ENCODE measurements around the gene JMJD1C. TPM values are rescaled to one million over a fixed set of nuclear protein-coding genes. Genes with fewer than 3 reads are reported as not detected.

Gene JMJD1C
- total RNA-seq, 1 experiment from 2014 or later, result 180 TPM

GRCh38 chr10:63437116-63437949 lies 28.4 kb downstream of the JMJD1C start:
- Mint-ChIP-seq H3K36me3 (no peaks in the 10 kb centered on the region; the same call in 1 of the 2 replicates), H3K27me3 (ENCODE audit: low read depth) (no peaks in the 10 kb centered on the region), H3K4me1 (peaks cover 30% of the 10 kb centered on the region), H3K4me3 (no peak overlapping the region), H3K27ac (no peak overlapping the region), H3K9me3 (no peaks in the 10 kb centered on the region)
- ATAC-seq (no peak), DNase-seq (ENCODE audit: low spot score) (no peak)
- CTCF ChIA-PET, result interaction anchor here (1.6 kb wide), 1 partner anchor 283 kb away, joined by 4 read pairs; no protein-coding TSS in a partner anchor
- no peak for TF ChIP-seq MLX (CRISPR knock-in tag; IDR thresholded peaks at IDR 0.05)
- TF ChIP-seq CREM (CRISPR knock-in tag; IDR thresholded peaks at IDR 0.05), result no peak
- TF ChIP-seq, protein P1, sequence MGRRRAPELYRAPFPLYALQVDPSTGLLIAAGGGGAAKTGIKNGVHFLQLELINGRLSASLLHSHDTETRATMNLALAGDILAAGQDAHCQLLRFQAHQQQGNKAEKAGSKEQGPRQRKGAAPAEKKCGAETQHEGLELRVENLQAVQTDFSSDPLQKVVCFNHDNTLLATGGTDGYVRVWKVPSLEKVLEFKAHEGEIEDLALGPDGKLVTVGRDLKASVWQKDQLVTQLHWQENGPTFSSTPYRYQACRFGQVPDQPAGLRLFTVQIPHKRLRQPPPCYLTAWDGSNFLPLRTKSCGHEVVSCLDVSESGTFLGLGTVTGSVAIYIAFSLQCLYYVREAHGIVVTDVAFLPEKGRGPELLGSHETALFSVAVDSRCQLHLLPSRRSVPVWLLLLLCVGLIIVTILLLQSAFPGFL (CRISPR knock-in tag; IDR thresholded peaks at IDR 0.05; ENCODE audit: borderline replicate concordance), result no peak
- POLR2A ChIA-PET, result interaction anchor here (0.6 to 1.2 kb wide), 2 partner anchors 168 to 932 kb away, joined by 3 read pairs; no protein-coding TSS in a partner anchor

GRCh38 chr10:63436225-63436624 lies 29.6 kb downstream of the JMJD1C start:
- ATAC-seq (no peak), DNase-seq (ENCODE audit: low spot score) (no peak)
- no peak overlapping the region for H3K4me3 Mint-ChIP-seq
- CTCF ChIA-PET, result no interaction called here
- peak overlapping the region; percentile 29 for H3K27ac Mint-ChIP-seq
- no peaks in the 10 kb centered on the region for H3K27me3 Mint-ChIP-seq (ENCODE audit: low read depth)
- TF ChIP-seq ERG (CRISPR knock-in tag; IDR thresholded peaks at IDR 0.05) (no peak), ZBTB21 (CRISPR knock-in tag; IDR thresholded peaks at IDR 0.05; ENCODE audit: borderline replicate concordance) (no peak), OVOL2 (CRISPR knock-in tag; IDR thresholded peaks at IDR 0.05; ENCODE audit: borderline replicate concordance) (no peak)
- no peaks in the 10 kb centered on the region for H3K9me3 Mint-ChIP-seq
- H3K4me1 Mint-ChIP-seq, result peaks cover 27% of the 10 kb centered on the region
- H3K36me3 Mint-ChIP-seq, result peaks cover 3% of the 10 kb centered on the region; the same call in 1 of the 2 replicates
- POLR2A ChIA-PET, result interaction anchor here (0.5 to 1.2 kb wide), 2 partner anchors 167 to 183 kb away, joined by 3 read pairs; no protein-coding TSS in a partner anchor

- Mint-ChIP-seq H3K9me3 (no peaks in the 10 kb centered on the region), H3K4me1 (peaks cover 30% of the 10 kb centered on the region), H3K4me3 (peak overlapping the region; percentile 5), H3K36me3 (peaks cover 3% of the 10 kb centered on the region; the same call in 1 of the 2 replicates), H3K27me3 (ENCODE audit: low read depth) (no peaks in the 10 kb centered on the region), H3K27ac (peak overlapping the region; percentile 70)
- ChIA-PET CTCF (no interaction called here), POLR2A (no interaction called here)
- ATAC-seq, result no peak
- TF ChIP-seq GRHL2 (CRISPR knock-in tag; IDR thresholded peaks at IDR 0.05; ENCODE audit: insufficient replicate concordance, severe bottlenecking) (no peak), ATF6 (CRISPR knock-in tag; IDR thresholded peaks at IDR 0.05) (no peak), EMX1 (CRISPR knock-in tag; IDR thresholded peaks at IDR 0.05) (no peak), ZNF232 (CRISPR knock-in tag; IDR thresholded peaks at IDR 0.05) (no peak), CREM (CRISPR knock-in tag; IDR thresholded peaks at IDR 0.05) (no peak), HMGA2 (CRISPR knock-in tag; IDR thresholded peaks at IDR 0.05) (no peak), GABPB1 (CRISPR knock-in tag; IDR thresholded peaks at IDR 0.05) (no peak), CDX4 (CRISPR knock-in tag; IDR thresholded peaks at IDR 0.05; ENCODE audit: borderline replicate concordance) (no peak), NR1H2 (CRISPR knock-in tag; IDR thresholded peaks at IDR 0.05) (no peak), ZNF512 (CRISPR knock-in tag; IDR thresholded peaks at IDR 0.05; ENCODE audit: borderline replicate concordance) (no peak)
- TF ChIP-seq, protein P1 (CRISPR knock-in tag; IDR thresholded peaks at IDR 0.05; ENCODE audit: borderline replicate concordance), result no peak
- no peak for DNase-seq (ENCODE audit: low spot score)
These were observed 30.6 kb downstream of the JMJD1C start for GRCh38 chr10:63434866-63435854.
